Measurements from ENCODE around the gene PHACTR4. TPM values are rescaled to one million over a fixed set of nuclear protein-coding genes. Genes with fewer than 3 reads are reported as not detected.

Gene PHACTR4
- total and polyA plus RNA-seq, 2 of the 8 experiments (the other 6 are each of a cell fraction or from before 2014, with no cell fraction given), result 23.7 to 57.8 TPM

DNA sequence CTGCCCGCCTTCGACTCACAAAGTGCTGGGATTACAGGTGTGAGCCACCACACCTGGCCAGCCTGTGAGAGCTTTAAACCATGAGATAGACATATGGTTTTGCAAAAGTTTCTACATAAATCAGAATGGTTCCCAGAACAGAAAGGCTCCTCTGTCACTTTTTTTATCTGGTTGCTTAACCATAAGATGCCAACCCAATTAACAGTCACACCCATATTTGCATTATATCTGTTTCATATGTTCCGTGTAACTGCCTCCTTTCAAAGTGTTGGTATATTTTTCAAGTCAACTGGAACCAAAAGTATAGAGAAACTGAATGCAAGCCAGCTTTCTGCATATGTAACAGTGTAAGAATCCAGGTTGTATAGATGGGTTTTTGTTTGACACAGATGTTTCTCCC is 112.6 kb downstream of the PHACTR4 start (continued):
- TF ChIP-seq, protein P1, sequence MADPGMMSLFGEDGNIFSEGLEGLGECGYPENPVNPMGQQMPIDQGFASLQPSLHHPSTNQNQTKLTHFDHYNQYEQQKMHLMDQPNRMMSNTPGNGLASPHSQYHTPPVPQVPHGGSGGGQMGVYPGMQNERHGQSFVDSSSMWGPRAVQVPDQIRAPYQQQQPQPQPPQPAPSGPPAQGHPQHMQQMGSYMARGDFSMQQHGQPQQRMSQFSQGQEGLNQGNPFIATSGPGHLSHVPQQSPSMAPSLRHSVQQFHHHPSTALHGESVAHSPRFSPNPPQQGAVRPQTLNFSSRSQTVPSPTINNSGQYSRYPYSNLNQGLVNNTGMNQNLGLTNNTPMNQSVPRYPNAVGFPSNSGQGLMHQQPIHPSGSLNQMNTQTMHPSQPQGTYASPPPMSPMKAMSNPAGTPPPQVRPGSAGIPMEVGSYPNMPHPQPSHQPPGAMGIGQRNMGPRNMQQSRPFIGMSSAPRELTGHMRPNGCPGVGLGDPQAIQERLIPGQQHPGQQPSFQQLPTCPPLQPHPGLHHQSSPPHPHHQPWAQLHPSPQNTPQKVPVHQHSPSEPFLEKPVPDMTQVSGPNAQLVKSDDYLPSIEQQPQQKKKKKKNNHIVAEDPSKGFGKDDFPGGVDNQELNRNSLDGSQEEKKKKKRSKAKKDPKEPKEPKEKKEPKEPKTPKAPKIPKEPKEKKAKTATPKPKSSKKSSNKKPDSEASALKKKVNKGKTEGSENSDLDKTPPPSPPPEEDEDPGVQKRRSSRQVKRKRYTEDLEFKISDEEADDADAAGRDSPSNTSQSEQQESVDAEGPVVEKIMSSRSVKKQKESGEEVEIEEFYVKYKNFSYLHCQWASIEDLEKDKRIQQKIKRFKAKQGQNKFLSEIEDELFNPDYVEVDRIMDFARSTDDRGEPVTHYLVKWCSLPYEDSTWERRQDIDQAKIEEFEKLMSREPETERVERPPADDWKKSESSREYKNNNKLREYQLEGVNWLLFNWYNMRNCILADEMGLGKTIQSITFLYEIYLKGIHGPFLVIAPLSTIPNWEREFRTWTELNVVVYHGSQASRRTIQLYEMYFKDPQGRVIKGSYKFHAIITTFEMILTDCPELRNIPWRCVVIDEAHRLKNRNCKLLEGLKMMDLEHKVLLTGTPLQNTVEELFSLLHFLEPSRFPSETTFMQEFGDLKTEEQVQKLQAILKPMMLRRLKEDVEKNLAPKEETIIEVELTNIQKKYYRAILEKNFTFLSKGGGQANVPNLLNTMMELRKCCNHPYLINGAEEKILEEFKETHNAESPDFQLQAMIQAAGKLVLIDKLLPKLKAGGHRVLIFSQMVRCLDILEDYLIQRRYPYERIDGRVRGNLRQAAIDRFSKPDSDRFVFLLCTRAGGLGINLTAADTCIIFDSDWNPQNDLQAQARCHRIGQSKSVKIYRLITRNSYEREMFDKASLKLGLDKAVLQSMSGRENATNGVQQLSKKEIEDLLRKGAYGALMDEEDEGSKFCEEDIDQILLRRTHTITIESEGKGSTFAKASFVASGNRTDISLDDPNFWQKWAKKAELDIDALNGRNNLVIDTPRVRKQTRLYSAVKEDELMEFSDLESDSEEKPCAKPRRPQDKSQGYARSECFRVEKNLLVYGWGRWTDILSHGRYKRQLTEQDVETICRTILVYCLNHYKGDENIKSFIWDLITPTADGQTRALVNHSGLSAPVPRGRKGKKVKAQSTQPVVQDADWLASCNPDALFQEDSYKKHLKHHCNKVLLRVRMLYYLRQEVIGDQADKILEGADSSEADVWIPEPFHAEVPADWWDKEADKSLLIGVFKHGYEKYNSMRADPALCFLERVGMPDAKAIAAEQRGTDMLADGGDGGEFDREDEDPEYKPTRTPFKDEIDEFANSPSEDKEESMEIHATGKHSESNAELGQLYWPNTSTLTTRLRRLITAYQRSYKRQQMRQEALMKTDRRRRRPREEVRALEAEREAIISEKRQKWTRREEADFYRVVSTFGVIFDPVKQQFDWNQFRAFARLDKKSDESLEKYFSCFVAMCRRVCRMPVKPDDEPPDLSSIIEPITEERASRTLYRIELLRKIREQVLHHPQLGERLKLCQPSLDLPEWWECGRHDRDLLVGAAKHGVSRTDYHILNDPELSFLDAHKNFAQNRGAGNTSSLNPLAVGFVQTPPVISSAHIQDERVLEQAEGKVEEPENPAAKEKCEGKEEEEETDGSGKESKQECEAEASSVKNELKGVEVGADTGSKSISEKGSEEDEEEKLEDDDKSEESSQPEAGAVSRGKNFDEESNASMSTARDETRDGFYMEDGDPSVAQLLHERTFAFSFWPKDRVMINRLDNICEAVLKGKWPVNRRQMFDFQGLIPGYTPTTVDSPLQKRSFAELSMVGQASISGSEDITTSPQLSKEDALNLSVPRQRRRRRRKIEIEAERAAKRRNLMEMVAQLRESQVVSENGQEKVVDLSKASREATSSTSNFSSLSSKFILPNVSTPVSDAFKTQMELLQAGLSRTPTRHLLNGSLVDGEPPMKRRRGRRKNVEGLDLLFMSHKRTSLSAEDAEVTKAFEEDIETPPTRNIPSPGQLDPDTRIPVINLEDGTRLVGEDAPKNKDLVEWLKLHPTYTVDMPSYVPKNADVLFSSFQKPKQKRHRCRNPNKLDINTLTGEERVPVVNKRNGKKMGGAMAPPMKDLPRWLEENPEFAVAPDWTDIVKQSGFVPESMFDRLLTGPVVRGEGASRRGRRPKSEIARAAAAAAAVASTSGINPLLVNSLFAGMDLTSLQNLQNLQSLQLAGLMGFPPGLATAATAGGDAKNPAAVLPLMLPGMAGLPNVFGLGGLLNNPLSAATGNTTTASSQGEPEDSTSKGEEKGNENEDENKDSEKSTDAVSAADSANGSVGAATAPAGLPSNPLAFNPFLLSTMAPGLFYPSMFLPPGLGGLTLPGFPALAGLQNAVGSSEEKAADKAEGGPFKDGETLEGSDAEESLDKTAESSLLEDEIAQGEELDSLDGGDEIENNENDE (IDR thresholded peaks at IDR 0.05; ENCODE audit: insufficient replicate concordance, low read length), result no peak
- TF ChIP-seq TCF12 (IDR thresholded peaks at IDR 0.05; ENCODE audit: low read depth, low read length) (no peak), JUND (IDR thresholded peaks at IDR 0.05; ENCODE audit: low read length) (no peak), SP4 (IDR thresholded peaks at IDR 0.05; ENCODE audit: low read length) (no peak), SUZ12 (IDR thresholded peaks at IDR 0.05; ENCODE audit: low read length) (no peak), ASH2L (IDR thresholded peaks at IDR 0.05; ENCODE audit: low read length) (no peak), RXRA (IDR thresholded peaks at IDR 0.05; ENCODE audit: insufficient read depth, low read depth, low read length) (no peak), PHF8 (conservative IDR thresholded peaks at IDR 0.05; ENCODE audit: low read depth, low read length) (no peak), POLR2AphosphoS5 (IDR thresholded peaks at IDR 0.05; ENCODE audit: low read depth, low read length) (no peak), CHD1 (IDR thresholded peaks at IDR 0.05; ENCODE audit: low read depth, low read length) (no peak)
- TF ChIP-seq, protein P2, sequence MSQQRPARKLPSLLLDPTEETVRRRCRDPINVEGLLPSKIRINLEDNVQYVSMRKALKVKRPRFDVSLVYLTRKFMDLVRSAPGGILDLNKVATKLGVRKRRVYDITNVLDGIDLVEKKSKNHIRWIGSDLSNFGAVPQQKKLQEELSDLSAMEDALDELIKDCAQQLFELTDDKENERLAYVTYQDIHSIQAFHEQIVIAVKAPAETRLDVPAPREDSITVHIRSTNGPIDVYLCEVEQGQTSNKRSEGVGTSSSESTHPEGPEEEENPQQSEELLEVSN (IDR thresholded peaks at IDR 0.05), result no peak

Measured in H1 (cell line).